ENCODE results near the gene ETV2. TPM values are rescaled to one million over a fixed set of nuclear protein-coding genes. Genes with fewer than 3 reads are reported as not detected.

The ETV2 gene
- total and polyA plus RNA-seq, 12 donors, result 0.38 to 5.3 (median 2.2) TPM; not detected in 2

- Histone ChIP-seq H3K9me3 (replicated peaks in 1 of 3) (no peaks in the 10 kb centered on the region), H3K4me1 (replicated peaks in 1 of 2) (peaks cover 6 to 10% of the 10 kb centered on the region in 2 donors), H3K27ac (no peak overlapping the region), H3K27me3 (no peaks in the 10 kb centered on the region), H3K4me3 (no peak overlapping the region), H3K36me3 (replicated peaks in 1 of 2) (no peaks in the 10 kb centered on the region)
- intact Hi-C loops (cut with DNase I), result no loop called here
- 86 to 100% (median 89%) methylated on average over 1 of the region's 1 CpG; no CpG with 5 or more reads in 1 of the 4 donors for WGBS, 4 donors
- TF ChIP-seq, protein P1, sequence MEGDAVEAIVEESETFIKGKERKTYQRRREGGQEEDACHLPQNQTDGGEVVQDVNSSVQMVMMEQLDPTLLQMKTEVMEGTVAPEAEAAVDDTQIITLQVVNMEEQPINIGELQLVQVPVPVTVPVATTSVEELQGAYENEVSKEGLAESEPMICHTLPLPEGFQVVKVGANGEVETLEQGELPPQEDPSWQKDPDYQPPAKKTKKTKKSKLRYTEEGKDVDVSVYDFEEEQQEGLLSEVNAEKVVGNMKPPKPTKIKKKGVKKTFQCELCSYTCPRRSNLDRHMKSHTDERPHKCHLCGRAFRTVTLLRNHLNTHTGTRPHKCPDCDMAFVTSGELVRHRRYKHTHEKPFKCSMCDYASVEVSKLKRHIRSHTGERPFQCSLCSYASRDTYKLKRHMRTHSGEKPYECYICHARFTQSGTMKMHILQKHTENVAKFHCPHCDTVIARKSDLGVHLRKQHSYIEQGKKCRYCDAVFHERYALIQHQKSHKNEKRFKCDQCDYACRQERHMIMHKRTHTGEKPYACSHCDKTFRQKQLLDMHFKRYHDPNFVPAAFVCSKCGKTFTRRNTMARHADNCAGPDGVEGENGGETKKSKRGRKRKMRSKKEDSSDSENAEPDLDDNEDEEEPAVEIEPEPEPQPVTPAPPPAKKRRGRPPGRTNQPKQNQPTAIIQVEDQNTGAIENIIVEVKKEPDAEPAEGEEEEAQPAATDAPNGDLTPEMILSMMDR (IDR thresholded peaks at IDR 0.05), result no peak
- no peak for TF ChIP-seq POLR2A (IDR thresholded peaks at IDR 0.05)
- DNase-seq, result no peak
Measured at GRCh38 chr19:35613574-35613973, 28.0 kb upstream of the ETV2 start.

DNA sequence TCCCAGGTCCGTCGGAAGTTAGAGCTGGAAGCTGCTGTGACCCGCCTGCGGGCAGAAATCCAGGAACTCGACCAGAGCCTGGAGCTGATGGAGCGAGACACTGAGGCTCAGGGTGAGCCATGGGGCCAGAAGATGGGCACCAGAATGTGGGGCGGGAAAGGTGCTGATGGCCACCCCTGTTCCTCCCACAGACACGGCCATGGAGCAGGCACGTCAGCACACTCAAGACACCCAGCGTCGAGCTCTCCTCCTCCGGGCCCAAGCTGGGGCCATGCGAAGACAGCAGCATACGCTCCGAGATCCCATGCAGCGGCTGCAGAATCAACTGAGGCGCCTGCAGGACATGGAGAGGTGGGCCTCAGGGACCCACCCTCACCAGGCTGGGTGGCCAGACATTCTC lies 26.5 kb upstream of the ETV2 start:
- Histone ChIP-seq H3K36me3 (replicated peaks in 1 of 2) (no peaks in the 10 kb centered on the region), H3K4me1 (replicated peaks in 1 of 2) (peaks cover 6 to 10% of the 10 kb centered on the region in 2 donors), H3K4me3 (no peak overlapping the region), H3K27me3 (no peaks in the 10 kb centered on the region), H3K27ac (no peak overlapping the region), H3K9me3 (replicated peaks in 1 of 3) (no peaks in the 10 kb centered on the region)
- TF ChIP-seq, protein P1 (IDR thresholded peaks at IDR 0.05), result no peak
- no peak for TF ChIP-seq POLR2A (IDR thresholded peaks at IDR 0.05)
- intact Hi-C loops (cut with DNase I), result no loop called here
- DNase-seq, result no peak
- WGBS, 4 donors, result 89 to 100% (median 96%) methylated on average over 2 to 17 of the region's 17 CpGs

- TF ChIP-seq, protein P1 (IDR thresholded peaks at IDR 0.05), result no peak
- TF ChIP-seq POLR2A (IDR thresholded peaks at IDR 0.05), result no peak
- no peaks in the 10 kb centered on the region for H3K4me1 ChIP-seq (replicated peaks in 1 of 2)
- 84 to 100% (median 95%) methylated on average over 1 to 7 of the region's 7 CpGs for WGBS, 4 donors
- no peaks in the 10 kb centered on the region for H3K27me3 ChIP-seq
- DNase-seq, result no peak
- no peak overlapping the region for H3K4me3 ChIP-seq
- intact Hi-C loops (cut with DNase I), result no loop called here
- H3K9me3 ChIP-seq (replicated peaks in 1 of 3), result no peaks in the 10 kb centered on the region
- H3K36me3 ChIP-seq (replicated peaks in 1 of 2), result no peaks in the 10 kb centered on the region
- H3K27ac ChIP-seq, result no peak overlapping the region
Measured at GRCh38 chr19:35618857-35619256, 22.7 kb upstream of the ETV2 start.

DNA sequence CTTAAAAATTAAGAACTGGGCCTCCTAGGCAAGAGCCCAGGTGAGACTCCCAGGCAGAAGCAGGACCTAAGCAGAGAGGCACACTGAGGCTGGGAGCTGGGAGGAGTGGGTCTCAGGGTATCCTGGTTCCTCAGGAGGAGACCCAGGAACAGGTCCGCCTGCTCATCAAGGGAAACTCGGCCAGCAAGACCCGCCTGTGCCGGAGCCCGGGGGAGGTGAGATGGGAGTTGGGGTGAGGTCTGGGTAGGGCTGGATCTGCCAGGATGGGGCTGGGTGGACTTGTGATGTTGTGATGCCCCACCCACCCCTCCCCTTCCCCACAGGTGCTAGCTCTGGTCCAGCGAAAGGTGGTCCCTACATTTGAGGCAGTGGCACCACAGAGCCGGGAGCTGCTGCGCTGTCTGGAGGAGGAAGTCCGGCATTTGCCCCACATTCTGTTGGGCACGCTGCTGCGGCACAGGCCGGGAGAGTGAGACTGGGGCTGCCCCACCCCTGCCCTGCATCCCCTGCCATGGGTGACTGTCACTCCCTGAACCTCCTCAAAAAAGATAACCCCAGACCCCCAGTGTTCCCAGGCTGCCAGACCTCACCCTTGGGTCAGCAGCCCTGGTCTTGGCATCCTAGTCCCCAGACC lies 22.1 kb upstream of the ETV2 start:
- WGBS, 4 donors, result 92 to 100% (median 96%) methylated on average over 5 to 12 of the region's 12 CpGs

More for the DNA sequence above, 22.1 kb upstream of the ETV2 start:
- Histone ChIP-seq H3K27ac (no peak overlapping the region), H3K27me3 (no peaks in the 10 kb centered on the region), H3K36me3 (replicated peaks in 1 of 2) (no peaks in the 10 kb centered on the region), H3K4me3 (no peak overlapping the region), H3K9me3 (replicated peaks in 1 of 3) (no peaks in the 10 kb centered on the region), H3K4me1 (replicated peaks in 1 of 2) (no peaks in the 10 kb centered on the region)
- no peak for DNase-seq
- TF ChIP-seq, protein P1 (IDR thresholded peaks at IDR 0.05), result no peak
- no peak for TF ChIP-seq POLR2A (IDR thresholded peaks at IDR 0.05)
- intact Hi-C loops (cut with DNase I), result no loop called here

Data from adrenal gland (tissue), 12 donors.